GM18858 (cell line): ENCODE data around the gene DKKL1.
"Not testable (repeated sequence)": the region's sequence is repeated elsewhere in the genome, so short reads cannot be mapped to it uniquely, and the experiment has no call there.

ENCODE experiments used
- ATAC-seq: cut with Tn5 transposase; IDR thresholded peaks from one replicate; pipeline ENCODE4 v1.9.1; 2021; ENCODE audit not compliant: unreplicated experiment

DKKL1 gene

DNA sequence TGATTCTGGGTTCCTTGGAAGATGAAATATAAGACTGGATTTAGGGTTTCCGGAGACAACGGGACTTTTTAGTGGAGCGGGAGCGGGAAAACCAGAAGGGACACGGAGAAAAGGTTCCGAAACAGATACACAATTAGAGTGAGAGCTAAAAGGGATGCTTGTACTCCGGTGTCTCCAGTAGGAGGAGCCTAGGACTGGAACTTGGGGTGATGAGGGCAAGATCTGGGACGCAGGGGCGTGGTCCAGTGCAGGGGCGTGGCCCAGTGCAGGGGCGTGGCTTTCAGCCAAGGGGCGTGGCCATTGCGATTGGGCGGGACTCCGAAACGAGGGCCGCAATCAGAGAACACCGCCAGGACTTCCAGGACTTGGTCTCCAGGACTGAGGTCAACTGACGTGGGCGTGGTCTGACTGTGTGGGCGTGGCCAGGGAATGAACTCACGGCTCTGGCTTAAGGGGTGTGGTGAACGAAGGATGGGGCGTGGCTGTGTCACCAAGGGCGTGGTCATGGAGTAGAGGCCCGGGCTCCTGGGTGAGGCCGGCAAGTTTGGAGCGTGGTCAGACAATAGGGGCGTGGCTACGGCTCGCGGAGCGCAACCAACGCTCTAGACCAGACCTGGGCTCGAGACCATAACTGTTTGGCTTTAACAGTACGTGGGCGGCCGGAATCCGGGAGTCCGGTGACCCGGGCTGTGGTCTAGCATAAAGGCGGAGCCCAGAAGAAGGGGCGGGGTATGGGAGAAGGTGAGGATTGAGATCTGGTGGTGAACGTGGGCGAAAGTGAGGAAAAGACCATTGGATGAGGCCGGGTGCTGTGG lies at the start of gene DKKL1:
Gene DKKL1 (plus strand): TSS at position 610 of the 815 bp plus-strand sequence. CDS start 122 bp downstream, at position 732.
- no peak for ATAC-seq

DNA sequence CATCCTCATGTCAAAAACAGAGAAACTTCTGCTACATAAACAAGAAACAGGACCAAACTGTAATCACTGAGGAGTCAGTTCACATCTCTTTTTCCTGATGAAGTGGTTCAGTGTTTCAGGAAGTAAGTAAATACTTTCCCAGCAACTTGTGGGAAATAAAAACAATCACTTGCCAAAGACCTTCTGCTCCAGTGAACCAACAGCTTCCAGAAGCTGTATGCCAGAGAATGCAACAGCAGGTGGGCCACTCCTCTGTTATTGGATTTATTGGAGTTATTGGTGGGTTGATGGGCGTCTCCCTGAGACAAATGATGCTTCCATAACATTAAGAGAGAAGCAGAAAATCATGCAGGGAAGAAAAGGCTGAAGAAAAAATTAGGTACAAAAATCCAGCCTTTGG lies 48.6 kb upstream of the DKKL1 start:
- no peak for ATAC-seq

DNA sequence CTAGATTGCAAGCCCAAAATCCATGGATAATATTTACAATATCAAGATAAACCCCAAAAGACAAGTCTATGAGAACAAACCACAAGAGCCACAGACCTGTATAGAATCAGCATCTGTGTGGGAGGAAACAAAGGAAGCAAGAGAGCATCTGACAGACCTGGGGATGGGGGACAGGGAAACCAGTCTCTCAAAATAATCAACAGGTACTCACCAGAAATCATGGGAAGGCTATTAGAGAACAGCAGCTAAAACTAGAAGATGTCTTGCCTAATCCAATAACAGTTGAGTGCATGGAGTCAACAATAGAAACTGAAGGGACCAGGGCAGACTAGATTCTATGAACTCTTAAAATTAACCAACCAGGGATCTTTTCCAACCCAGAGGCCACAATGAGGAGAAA lies 47.4 kb upstream of the DKKL1 start:
- ATAC-seq, result no peak

DNA sequence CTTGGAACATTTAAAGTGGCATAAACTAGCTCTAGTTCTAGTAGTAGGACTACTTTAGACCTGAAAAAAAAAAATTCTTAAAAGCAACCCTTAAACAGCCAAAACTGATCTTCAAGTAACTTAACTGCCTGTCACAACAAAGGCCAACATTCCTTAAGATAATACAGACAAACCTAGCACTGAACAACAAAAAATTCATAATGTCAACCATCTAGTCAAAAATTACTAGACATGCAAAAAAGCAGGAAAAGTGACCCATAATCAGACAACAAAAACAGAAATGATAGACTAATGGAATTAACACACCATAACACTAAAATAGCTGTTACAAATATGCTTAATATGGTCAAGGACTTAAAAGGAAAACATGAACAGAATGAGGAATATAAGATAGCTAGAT lies 45.4 kb upstream of the DKKL1 start:
- ATAC-seq, result no peak

DNA sequence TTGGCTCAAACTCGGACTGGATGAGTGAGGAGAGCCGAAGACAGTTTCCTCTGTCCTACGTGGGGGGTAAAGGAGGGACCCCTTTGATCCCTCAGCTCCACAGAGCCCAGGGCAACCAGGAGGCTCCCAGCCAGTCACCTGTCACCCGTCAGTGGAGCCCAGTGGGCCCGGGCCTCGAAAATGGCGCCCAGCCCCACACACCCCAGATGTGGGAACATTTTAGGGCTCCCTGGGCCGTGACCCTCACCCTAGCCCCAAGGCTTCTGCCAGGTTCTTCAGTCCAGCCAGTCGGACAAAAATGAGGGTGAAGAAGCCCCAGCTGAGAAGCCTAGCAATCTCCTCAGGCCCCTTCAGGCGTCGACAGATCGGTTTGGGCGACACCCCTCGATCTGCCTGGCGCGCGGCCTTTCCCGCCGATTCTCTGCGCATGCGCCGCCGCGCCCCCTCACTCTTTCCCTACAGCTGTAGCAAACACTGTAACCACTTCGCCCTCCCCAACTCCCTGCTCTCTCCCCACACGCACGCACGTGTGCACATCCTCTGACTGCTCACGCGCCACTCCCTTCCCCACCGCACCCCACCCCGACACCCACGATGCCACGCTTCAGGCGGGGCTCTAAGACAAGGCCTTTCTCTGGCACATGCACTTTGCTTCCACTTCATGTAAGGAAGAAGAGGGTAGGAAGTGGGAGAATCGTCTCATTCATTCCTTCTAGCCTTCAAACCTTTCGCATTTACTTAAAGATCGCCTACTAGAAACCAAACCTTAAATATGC lies 38.7 kb upstream of the DKKL1 start, which contains the start of gene SLC6A16:
Gene SLC6A16 (minus strand): TSS at position 391 of the 776 bp plus-strand sequence. CDS start 13,844 bp downstream, outside the sequence.
- ATAC-seq, result no peak

DNA sequence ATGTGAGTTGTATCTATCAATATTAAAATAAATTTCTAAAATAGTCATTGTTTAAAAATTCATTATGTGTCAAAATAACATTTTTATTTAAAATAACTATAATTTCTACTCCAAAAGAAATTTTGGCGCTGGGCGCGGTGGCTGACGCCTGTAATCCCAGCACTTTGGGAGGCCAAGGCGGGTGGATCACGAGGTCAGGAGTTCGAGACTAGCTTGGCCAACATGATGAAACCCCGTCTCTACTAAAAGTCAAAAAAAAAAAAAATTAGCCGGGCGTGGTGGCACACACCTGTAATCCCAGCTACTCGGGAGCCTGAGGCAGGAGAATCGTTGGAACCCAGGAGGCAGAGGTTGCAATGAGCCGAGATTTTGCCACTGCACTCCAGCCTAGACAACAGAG lies 37.9 kb upstream of the DKKL1 start:
- not testable (repeated sequence) for ATAC-seq

DNA sequence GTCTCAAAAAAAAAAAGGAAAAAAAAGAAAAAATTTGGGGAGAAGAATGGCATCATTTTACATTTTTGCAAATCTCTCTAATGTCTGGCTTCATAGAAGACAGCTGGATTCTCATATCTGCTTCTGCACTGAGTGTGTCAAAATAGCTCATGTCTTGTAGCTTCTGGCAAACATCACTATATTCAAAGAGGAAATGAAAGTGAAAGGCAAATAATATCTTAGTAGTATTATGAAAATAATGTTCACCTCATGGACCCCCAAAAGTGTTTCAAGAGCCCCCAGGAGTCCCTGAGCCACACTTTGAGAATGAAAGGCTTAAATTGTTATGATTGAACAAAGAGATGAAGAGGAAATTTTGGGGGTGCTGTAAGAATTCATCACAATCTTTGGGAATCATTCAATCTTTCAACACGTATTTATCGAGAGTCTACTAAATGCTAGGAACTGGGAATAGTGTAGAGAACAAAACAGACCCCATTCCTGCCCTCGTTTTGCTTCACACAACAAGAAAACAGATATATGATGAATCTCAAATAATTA lies 37.4 kb upstream of the DKKL1 start:
- no peak for ATAC-seq

DNA sequence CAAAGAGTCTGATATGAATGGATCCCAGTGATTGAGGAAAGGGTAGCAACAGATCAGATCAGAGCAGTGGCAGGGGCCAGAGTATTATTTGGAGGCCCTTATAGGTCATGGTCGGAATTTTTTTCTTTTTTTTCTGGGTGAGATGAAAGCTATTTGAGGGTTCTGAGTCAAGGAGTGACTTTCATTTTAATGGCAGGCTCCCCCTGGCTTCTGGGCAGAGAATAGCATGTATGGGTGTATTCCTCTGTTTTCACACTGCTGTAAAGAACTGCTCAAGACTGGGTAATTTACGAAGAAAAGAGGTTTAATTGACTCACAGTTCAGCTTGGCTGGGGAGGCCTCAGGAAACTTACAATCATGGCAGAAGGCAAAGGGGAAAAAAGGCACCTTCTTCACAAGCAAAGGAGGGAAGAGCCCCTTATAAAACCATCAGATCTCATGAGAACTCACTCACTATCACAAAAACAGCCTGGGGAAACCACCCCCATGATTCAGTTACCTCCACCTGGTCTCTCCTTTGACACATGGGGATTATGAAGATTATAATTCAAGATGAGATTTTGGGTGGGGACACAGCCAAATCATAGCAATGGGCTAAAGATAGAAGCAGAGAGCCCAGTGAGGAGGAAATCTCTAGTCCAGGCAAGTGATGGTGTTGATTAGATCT lies 35.7 kb upstream of the DKKL1 start:
- ATAC-seq, result no peak

DNA sequence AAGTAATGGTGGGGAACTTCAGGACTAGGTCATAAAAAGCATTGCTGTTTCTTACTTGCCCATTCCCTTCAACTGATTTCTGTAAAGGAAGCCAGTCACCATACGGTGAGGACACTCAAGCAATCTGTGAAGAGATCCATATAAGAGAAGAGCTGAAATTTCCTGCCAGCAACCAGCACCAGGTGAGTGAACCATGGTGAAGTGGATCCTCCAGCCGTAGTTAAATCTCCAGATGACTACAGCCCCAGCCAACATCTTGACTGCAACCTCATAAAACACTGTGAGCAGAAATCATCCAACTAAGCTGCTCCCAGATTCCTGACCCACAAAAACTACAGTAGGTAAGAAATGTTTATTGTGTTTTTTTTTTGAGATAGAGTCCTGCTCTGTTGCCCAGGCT lies 34.9 kb upstream of the DKKL1 start:
- ATAC-seq, result no peak

DNA sequence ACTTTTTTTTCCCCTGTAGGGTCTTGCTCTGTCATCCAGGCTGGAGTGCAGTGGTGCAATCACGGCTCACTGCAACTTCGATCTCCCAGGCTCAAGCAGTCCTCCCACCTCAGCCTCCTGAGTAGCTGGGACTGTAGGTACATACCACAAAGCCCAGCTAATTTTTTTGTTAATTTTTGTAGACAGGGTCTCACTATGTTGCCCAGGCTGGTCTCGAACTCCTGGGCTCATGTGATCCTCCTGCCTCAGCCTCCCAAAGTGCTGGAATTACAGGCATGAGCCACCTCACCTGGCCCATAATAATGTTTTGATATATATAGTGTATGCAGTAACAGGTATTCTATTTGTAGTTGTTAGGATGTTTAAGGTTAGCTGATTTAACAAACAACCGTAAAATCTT lies 32.5 kb upstream of the DKKL1 start:
- not testable (repeated sequence) for ATAC-seq

DNA sequence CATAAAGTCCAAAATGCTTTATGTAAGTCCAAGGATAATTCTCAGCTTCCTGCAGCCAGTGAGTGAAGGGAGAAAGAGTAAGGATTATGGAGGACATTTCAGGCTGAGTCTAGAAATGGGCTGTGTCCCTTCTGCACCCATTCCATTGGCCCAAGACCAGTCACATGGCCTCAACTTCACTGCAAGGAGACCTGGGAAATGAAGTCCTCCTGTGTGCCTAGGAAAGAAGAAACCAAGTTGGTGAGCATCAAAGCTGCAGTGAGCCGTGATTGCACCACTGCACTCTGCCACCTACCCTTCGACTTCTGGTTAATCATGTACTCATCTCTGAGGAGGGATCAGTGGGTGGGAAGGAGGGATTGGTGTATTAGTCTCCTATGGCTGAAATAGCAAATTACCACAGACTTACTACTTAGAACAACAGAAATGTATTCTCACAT lies 32.0 kb upstream of the DKKL1 start:
- ATAC-seq, result peak; percentile 32

DNA sequence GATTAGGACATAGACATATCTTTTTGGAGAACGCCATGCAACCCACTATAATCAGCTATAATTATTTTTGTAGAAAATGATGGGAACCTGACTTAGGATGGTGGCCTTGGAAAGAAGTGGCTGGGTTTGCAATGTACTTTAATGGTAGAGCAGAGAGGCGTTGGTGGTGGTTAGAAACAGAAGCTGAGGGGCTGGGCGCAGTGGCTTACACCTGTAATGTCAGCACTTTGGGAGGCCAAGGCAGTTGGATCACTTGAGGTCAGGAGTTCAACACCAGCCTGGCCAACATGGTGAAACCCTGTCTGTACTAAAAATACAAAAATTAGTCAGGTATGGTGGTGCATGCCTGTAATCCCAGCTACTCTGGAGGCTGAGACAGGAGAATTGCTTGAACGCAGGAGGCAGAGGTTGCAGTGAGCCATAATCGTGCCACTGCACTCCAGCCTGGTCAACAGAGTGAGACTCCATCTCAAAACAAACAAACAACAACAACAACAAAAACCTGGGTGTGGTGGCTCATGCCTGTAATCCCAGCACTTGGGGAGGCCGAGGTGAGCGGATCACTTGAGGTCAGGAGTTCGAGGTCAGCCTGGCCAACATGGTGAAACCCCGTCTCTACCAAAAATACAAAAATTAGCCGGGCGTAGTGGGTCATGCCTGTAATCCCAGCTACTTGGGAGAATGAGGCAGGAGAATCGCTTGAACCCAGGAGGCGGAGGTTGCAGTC lies 30.8 kb upstream of the DKKL1 start:
- ATAC-seq, result not testable (repeated sequence)

DNA sequence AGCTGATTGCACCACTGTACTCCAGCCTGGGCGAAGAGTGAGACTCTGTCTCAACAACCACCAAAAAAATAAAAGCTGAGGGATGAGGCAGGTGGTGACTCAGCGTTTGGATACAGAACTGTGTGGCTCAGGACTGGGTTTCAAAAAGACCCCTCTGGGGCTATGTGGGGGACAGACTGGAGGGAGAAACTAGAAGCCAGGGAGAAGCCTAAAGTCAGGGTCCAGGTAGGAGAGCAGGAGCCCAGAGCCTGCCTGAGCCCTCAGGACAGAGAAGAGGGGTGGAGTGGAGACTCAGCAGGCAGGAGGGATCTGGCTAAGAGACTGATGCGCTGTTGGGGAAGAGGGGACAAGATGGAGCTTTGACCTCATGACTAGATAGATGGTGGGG lies 30.3 kb upstream of the DKKL1 start:
- ATAC-seq, result no peak

DNA sequence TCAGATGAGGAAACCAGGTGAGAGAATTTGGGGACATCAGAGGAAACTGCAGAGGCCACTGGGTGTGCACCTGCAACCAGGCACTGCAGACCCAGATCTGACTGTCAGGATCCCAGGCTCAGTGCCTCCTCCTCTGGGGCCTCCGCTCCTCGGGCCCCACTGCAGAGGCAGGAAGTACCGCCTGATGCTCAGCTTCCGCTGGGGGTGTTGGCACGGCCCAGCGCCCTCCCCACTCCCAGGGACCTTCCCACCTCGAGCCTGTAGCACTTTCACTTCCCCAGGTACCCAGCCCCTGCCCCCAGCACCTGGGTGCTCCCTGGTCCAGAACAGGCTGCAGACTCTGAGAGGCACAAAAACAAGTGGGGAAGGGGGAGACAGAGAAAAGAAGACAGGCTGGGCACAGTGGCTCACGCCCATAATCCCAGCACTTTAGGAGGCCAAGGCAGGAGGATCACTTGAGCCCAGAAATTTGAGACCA lies 29.8 kb upstream of the DKKL1 start:
- ATAC-seq, result no peak

DNA sequence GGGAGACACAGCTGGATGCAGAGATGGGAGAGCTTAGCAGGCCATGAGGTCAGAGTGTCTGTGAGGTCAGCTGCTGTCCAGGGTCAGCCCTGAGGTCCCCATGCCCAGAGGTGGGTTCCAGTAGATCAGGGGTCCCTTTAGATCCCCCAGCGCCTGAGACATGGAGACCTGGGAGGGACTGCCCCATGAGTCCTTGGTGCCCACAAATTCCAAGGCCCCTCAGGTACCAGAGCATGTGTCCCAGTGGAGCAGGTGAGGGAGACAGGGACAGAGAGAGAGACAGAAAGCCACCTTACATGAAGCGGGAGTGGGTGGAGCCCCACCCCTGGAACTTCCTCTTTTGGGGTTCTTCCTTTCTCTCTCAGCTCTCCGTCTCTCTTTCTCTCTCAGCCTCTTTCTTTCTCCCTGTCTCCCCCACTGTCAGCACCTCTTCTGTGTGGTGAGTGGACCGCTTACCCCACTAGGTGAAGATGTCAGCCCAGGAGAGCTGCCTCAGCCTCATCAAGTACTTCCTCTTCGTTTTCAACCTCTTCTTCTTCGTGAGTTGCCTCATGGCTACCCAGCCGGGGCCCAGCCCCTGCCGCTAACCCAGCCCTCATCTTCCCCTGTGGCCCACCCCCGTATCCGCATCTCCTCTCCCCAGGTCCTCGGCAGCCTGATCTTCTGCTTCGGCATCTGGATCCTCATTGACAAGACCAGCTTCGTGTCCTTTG lies 28.4 kb upstream of the DKKL1 start, which contains the start of gene CD37:
Gene CD37 (plus strand): TSS at position 336 of the 713 bp plus-strand sequence. CDS start 135 bp downstream, at position 471.
- ATAC-seq, result no peak

DNA sequence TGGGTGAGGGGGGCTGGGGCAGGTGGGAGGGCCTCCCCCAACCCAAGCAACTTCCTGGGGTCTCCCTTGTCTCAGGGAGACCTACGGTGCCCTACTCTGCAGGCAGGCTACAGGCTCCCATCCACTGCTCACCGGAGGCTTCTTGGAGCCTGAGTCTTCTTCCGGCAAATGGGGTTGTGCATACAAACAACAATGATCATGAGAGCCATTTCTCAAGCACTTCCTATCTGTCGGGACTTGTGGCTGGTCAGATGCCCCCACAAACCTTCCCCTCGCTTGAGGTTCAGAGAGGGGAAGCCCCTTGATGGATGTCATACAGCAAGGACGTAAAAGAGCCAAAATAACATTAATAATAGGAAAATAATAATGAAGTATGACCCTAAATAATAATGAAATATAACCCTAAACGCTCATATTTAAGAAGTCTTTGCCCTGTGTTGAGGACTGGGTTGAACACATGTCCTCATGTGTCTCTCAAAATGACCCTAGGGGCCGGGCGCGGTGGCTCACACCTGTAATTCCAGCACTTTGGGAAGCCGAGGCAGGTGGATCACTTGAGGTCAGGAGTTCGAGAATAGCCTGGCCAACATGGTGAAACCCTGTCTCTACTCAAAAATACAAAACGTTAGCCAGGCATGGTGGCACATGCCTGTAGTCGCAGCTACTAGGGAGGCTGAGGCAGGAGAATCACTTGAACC lies 27.7 kb upstream of the DKKL1 start:
- ATAC-seq, result no peak

DNA sequence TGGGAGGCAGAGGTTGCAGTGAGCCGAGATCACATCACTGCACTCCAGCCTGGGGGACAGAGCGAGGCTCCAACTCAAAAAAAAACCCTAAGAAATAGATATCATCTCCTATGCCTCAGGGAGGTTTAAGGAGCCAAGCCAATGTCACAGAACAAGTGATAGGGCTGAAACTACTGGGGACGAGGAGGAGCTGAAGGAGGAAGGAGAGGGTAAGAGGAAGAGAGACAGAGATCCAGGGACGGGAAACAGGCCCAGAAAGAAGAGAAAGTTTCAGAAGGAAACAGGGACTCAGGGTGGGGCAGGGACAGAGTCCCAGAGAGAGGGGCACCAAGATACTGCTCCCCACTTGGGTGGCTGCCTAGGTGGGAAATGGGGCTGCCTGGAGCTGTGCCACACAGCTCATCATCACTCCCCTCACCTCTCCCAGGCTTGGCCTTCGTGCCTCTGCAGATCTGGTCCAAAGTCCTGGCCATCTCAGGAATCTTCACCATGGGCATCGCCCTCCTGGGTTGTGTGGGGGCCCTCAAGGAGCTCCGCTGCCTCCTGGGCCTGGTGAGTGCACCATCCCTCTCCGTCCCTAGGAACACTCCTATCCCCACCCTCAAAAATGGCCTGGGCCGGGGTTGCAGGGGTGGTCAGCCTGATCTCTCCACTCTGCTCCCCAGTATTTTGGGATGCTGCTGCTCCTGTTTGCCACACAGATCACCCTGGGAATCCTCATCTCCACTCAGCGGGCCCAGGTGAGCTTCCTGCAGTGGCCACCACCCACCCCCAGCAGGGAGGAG lies 27.0 kb upstream of the DKKL1 start:
- ATAC-seq, result no peak
